DOHH2 (cell line): ENCODE measurements around the gene NDFIP2.

Experiments used
- EZH2phosphoT487 ChIP-seq: fragments of 200-600 bp; sonication (generic); IDR thresholded peaks from 2 replicates; pipeline ENCODE4 v1.6.1; 2017; ENCODE audit warnings: borderline replicate concordance, mild to moderate bottlenecking, antibody characterized with exemption, low read length, moderate library complexity, mixed read lengths
- TF ChIP-seq, protein P1 (sequence below): fragments of 200-600 bp; sonication (generic); IDR thresholded peaks from one replicate; pipeline ENCODE4 v1.5.1; 2014; ENCODE audit warnings: antibody characterized with exemption, mild to moderate bottlenecking, low read depth, low read length; ENCODE audit not compliant: poor library complexity, severe bottlenecking

DNA sequence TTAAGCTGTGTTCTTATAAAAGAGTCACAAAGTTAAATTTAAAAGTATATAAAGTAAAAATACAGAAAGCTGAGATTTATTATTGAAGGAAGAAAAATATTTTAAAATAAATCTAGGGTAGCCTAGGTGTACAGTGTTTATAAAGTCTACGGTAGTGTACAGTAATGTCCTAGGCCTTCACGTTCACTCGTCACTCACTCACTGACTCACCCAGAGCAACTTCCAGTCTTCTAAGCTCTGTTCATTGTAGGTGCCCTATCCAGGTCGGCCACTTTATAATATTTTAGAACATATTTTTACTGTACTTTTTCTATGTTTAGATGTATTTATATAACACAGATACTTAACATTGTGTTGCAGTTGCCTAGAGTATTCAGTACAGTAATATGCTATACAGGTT is 47.4 kb downstream of the NDFIP2 start:
- TF ChIP-seq, protein P1, sequence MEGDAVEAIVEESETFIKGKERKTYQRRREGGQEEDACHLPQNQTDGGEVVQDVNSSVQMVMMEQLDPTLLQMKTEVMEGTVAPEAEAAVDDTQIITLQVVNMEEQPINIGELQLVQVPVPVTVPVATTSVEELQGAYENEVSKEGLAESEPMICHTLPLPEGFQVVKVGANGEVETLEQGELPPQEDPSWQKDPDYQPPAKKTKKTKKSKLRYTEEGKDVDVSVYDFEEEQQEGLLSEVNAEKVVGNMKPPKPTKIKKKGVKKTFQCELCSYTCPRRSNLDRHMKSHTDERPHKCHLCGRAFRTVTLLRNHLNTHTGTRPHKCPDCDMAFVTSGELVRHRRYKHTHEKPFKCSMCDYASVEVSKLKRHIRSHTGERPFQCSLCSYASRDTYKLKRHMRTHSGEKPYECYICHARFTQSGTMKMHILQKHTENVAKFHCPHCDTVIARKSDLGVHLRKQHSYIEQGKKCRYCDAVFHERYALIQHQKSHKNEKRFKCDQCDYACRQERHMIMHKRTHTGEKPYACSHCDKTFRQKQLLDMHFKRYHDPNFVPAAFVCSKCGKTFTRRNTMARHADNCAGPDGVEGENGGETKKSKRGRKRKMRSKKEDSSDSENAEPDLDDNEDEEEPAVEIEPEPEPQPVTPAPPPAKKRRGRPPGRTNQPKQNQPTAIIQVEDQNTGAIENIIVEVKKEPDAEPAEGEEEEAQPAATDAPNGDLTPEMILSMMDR, result no peak
- TF ChIP-seq EZH2phosphoT487, result no peak
